ENCODE results near the gene C19orf38. TPM values are rescaled to one million over a fixed set of nuclear protein-coding genes. Genes with fewer than 3 reads are reported as not detected.
A peak's percentile ranks its signal among the peaks of the same experiment; 100 is the strongest.

The C19orf38 gene
- total and polyA plus RNA-seq, 8 donors, result 0.92 to 2.2 (median 1.2) TPM; not detected in 3

- Histone ChIP-seq H3K36me3 (peaks cover 52 to 100% (median 98%) of the 10 kb centered on the region in 4 donors), H3K4me3 (no peak overlapping the region), H3K4me1 (peaks cover 0 to 63% (median 5%) of the 10 kb centered on the region in 4 donors), H3K27me3 (no peaks in the 10 kb centered on the region), H3K27ac (peak overlapping the region in 3 of 5 donors; percentile 57 to 78 (median 65)), H3K9me3 (no peaks in the 10 kb centered on the region)
- no peak for DNase-seq
- no peak for TF ChIP-seq POLR2AphosphoS5 (IDR thresholded peaks at IDR 0.05)
- TF ChIP-seq POLR2A (IDR thresholded peaks at IDR 0.05), result no peak
- no peak for TF ChIP-seq EP300 (IDR thresholded peaks at IDR 0.05)
- TF ChIP-seq CTCF (IDR thresholded peaks at IDR 0.05), result no peak
- intact Hi-C loops (cut with DNase I; ENCODE audit: low total_unique reads), result no loop called here
- 92 to 95% (median 92%) methylated on average over 9 to 17 of the region's 17 CpGs for WGBS, 5 donors
Measured at GRCh38 chr19:10811391-10812111, 36.7 kb upstream of the C19orf38 start.

GRCh38 chr19:10812196-10812595 lies 36.0 kb upstream of the C19orf38 start:
- H3K4me1 ChIP-seq, result peaks cover 0 to 63% (median 7%) of the 10 kb centered on the region in 4 donors
- H3K36me3 ChIP-seq, result peaks cover 48 to 100% (median 98%) of the 10 kb centered on the region in 4 donors
- H3K9me3 ChIP-seq, result no peaks in the 10 kb centered on the region
- TF ChIP-seq POLR2A (IDR thresholded peaks at IDR 0.05) (no peak), EP300 (IDR thresholded peaks at IDR 0.05) (no peak), POLR2AphosphoS5 (IDR thresholded peaks at IDR 0.05) (no peak), CTCF (IDR thresholded peaks at IDR 0.05) (no peak)
- intact Hi-C loops (cut with DNase I; ENCODE audit: low total_unique reads), result no loop called here
- DNase-seq, result no peak
- H3K27me3 ChIP-seq, result no peaks in the 10 kb centered on the region
- peak overlapping the region in 4 of 5 donors; percentile 42 to 78 (median 61) for H3K27ac ChIP-seq
- 94 to 97% (median 96%) methylated on average over 14 to 19 of the region's 19 CpGs for WGBS, 5 donors
- H3K4me3 ChIP-seq, result no peak overlapping the region

GRCh38 chr19:10812902-10813404 lies 35.3 kb upstream of the C19orf38 start:
- no peaks in the 10 kb centered on the region for H3K27me3 ChIP-seq
- no peak overlapping the region for H3K4me3 ChIP-seq
- peak; percentile 33 to 52 for DNase-seq
- TF ChIP-seq CTCF (IDR thresholded peaks at IDR 0.05), result no peak
- no peak for TF ChIP-seq EP300 (IDR thresholded peaks at IDR 0.05)
- TF ChIP-seq POLR2A (IDR thresholded peaks at IDR 0.05), result no peak
- TF ChIP-seq POLR2AphosphoS5 (IDR thresholded peaks at IDR 0.05), result no peak
- peak overlapping the region in 4 of 5 donors; percentile 34 to 78 (median 61) for H3K27ac ChIP-seq
- WGBS, 5 donors, result 59 to 77% (median 74%) methylated on average over 7 to 9 of the region's 9 CpGs
- H3K36me3 ChIP-seq, result peaks cover 48 to 100% (median 100%) of the 10 kb centered on the region in 4 donors
- intact Hi-C loops (cut with DNase I; ENCODE audit: low total_unique reads), result no loop called here
- no peaks in the 10 kb centered on the region for H3K9me3 ChIP-seq
- H3K4me1 ChIP-seq, result peaks cover 0 to 63% (median 7%) of the 10 kb centered on the region in 4 donors

GRCh38 chr19:10815007-10815536 lies 33.1 kb upstream of the C19orf38 start:
- intact Hi-C loops (cut with DNase I; ENCODE audit: low total_unique reads), result no loop called here
- Histone ChIP-seq H3K9me3 (no peaks in the 10 kb centered on the region), H3K4me3 (no peak overlapping the region), H3K36me3 (peaks cover 57 to 100% (median 100%) of the 10 kb centered on the region in 4 donors), H3K27me3 (no peaks in the 10 kb centered on the region), H3K4me1 (peaks cover 0 to 56% (median 7%) of the 10 kb centered on the region in 4 donors), H3K27ac (peak overlapping the region in 3 of 5 donors; percentile 74 to 86 (median 83))
- DNase-seq, result no peak
- WGBS, 5 donors, result 90 to 96% (median 95%) methylated on average over 9 of the region's 9 CpGs
- no peak for TF ChIP-seq CTCF (IDR thresholded peaks at IDR 0.05)
- no peak for TF ChIP-seq EP300 (IDR thresholded peaks at IDR 0.05)
- no peak for TF ChIP-seq POLR2A (IDR thresholded peaks at IDR 0.05)
- no peak for TF ChIP-seq POLR2AphosphoS5 (IDR thresholded peaks at IDR 0.05)
